Measurements from ENCODE around the gene MAPKAPK2. TPM values are rescaled to one million over a fixed set of nuclear protein-coding genes. Genes with fewer than 3 reads are reported as not detected.

MAPKAPK2 gene
- total RNA-seq, 1 donor from 2014 or later, result 24.7 TPM

GRCh38 chr1:206706806-206707366, 22.2 kb downstream of the MAPKAPK2 start:
- Histone ChIP-seq H3F3A (ENCODE audit: low read depth) (peaks cover 42% of the 10 kb centered on the region), H3K27ac (no peak overlapping the region), H3K79me2 (ENCODE audit: low read depth) (peaks cover 82% of the 10 kb centered on the region), H3K4me3 (no peak overlapping the region), H2AFZ (replicated peaks) (no peak overlapping the region), H3K27me3 (no peaks in the 10 kb centered on the region), H3K9ac (no peak overlapping the region), H3K4me2 (peak overlapping the region; percentile 69), H3K9me3 (ENCODE audit: low read depth) (no peaks in the 10 kb centered on the region), H4K20me1 (ENCODE audit: low read depth) (peaks cover 88% of the 10 kb centered on the region), H3K36me3 (no peaks in the 10 kb centered on the region), H3K4me1 (peaks cover 76% of the 10 kb centered on the region)
- Mint-ChIP-seq H3K36me3 (no peaks in the 10 kb centered on the region), H3K9me3 (no peaks in the 10 kb centered on the region), H3K4me1 (peaks cover 75% of the 10 kb centered on the region), H3K27me3 (ENCODE audit: insufficient read depth, low read depth) (peaks cover 2% of the 10 kb centered on the region), H3K27ac (no peak overlapping the region), H3K4me3 (no peak overlapping the region)
- DNase-seq (ENCODE audit: low spot score), result no peak
- TF ChIP-seq CTCF (IDR thresholded peaks at IDR 0.05) (no peak), EZH2 (IDR thresholded peaks at IDR 0.05) (no peak), EZH2phosphoT487 (IDR thresholded peaks at IDR 0.05) (no peak)

GRCh38 chr1:206708058-206708457, 23.4 kb downstream of the MAPKAPK2 start:
- peaks cover 32% of the 10 kb centered on the region for H3F3A ChIP-seq (ENCODE audit: low read depth)
- H3K27ac ChIP-seq, result no peak overlapping the region
- H2AFZ ChIP-seq (replicated peaks), result no peak overlapping the region
- H3K9me3 ChIP-seq (ENCODE audit: low read depth), result no peaks in the 10 kb centered on the region
- no peak overlapping the region for H3K27ac Mint-ChIP-seq
- no peaks in the 10 kb centered on the region for H3K36me3 Mint-ChIP-seq
- peaks cover 79% of the 10 kb centered on the region for H4K20me1 ChIP-seq (ENCODE audit: low read depth)
- H3K79me2 ChIP-seq (ENCODE audit: low read depth), result peaks cover 82% of the 10 kb centered on the region
- peaks cover 64% of the 10 kb centered on the region for H3K4me1 ChIP-seq
- TF ChIP-seq CTCF (IDR thresholded peaks at IDR 0.05) (no peak), EZH2 (IDR thresholded peaks at IDR 0.05) (no peak), EZH2phosphoT487 (IDR thresholded peaks at IDR 0.05) (no peak)
- no peak for DNase-seq (ENCODE audit: low spot score)
- H3K4me3 Mint-ChIP-seq, result no peak overlapping the region
- H3K36me3 ChIP-seq, result no peaks in the 10 kb centered on the region
- H3K9me3 Mint-ChIP-seq, result no peaks in the 10 kb centered on the region
- no peaks in the 10 kb centered on the region for H3K27me3 ChIP-seq
- H3K27me3 Mint-ChIP-seq (ENCODE audit: insufficient read depth, low read depth), result peaks cover 2% of the 10 kb centered on the region
- no peak overlapping the region for H3K4me3 ChIP-seq
- no peak overlapping the region for H3K4me2 ChIP-seq
- peaks cover 65% of the 10 kb centered on the region for H3K4me1 Mint-ChIP-seq
- H3K9ac ChIP-seq, result no peak overlapping the region

- no peak overlapping the region for H3K4me2 ChIP-seq
- no peak overlapping the region for H3K27ac ChIP-seq
- H3K4me1 ChIP-seq, result peaks cover 58% of the 10 kb centered on the region
- DNase-seq (ENCODE audit: low spot score), result no peak
- H3K9me3 ChIP-seq (ENCODE audit: low read depth), result no peaks in the 10 kb centered on the region
- H3K4me3 ChIP-seq, result no peak overlapping the region
- no peak overlapping the region for H3K27ac Mint-ChIP-seq
- peaks cover 2% of the 10 kb centered on the region for H3K27me3 Mint-ChIP-seq (ENCODE audit: insufficient read depth, low read depth)
- peaks cover 82% of the 10 kb centered on the region for H3K79me2 ChIP-seq (ENCODE audit: low read depth)
- no peak overlapping the region for H3K9ac ChIP-seq
- no peak overlapping the region for H3K4me3 Mint-ChIP-seq
- peaks cover 63% of the 10 kb centered on the region for H3K4me1 Mint-ChIP-seq
- H3K9me3 Mint-ChIP-seq, result no peaks in the 10 kb centered on the region
- TF ChIP-seq EZH2 (IDR thresholded peaks at IDR 0.05), result no peak
- no peak for TF ChIP-seq EZH2phosphoT487 (IDR thresholded peaks at IDR 0.05)
- no peak for TF ChIP-seq CTCF (IDR thresholded peaks at IDR 0.05)
- peaks cover 78% of the 10 kb centered on the region for H4K20me1 ChIP-seq (ENCODE audit: low read depth)
- H3K36me3 Mint-ChIP-seq, result no peaks in the 10 kb centered on the region
- peaks cover 24% of the 10 kb centered on the region for H3F3A ChIP-seq (ENCODE audit: low read depth)
- H2AFZ ChIP-seq (replicated peaks), result no peak overlapping the region
- no peaks in the 10 kb centered on the region for H3K27me3 ChIP-seq
- H3K36me3 ChIP-seq, result no peaks in the 10 kb centered on the region
Measured at GRCh38 chr1:206708882-206709281, 24.2 kb downstream of the MAPKAPK2 start.
